ENCODE results near the gene MACROD2. TPM values are rescaled to one million over a fixed set of nuclear protein-coding genes. Genes with fewer than 3 reads are reported as not detected.

Gene MACROD2
- total RNA-seq, 1 donor from 2014 or later, result 2.4 TPM

DNA sequence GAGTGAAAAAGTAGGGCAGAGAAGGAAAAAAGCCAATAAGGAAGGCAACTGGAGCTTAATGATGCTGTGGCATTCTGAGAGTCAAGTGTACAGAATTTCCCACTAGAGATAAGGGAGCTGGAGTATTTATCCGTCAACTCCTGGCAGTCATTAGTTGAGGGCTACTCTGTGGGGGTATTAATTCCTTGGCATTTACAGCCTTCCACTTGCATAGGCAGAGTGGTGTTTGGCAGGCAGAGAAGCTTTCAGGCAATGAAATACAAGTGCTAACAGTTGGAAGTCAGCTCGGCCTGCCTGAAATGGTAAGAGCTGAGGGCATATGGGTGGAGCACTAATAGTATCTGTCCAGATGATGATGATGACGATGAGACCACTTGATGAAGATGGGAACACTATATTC lies 549.4 kb downstream of the MACROD2 start:
- H3K9ac ChIP-seq (ENCODE audit: low read length), result no peak overlapping the region
- no peak overlapping the region for H3K27ac ChIP-seq (ENCODE audit: low read depth, low read length)
- TF ChIP-seq, protein P1, sequence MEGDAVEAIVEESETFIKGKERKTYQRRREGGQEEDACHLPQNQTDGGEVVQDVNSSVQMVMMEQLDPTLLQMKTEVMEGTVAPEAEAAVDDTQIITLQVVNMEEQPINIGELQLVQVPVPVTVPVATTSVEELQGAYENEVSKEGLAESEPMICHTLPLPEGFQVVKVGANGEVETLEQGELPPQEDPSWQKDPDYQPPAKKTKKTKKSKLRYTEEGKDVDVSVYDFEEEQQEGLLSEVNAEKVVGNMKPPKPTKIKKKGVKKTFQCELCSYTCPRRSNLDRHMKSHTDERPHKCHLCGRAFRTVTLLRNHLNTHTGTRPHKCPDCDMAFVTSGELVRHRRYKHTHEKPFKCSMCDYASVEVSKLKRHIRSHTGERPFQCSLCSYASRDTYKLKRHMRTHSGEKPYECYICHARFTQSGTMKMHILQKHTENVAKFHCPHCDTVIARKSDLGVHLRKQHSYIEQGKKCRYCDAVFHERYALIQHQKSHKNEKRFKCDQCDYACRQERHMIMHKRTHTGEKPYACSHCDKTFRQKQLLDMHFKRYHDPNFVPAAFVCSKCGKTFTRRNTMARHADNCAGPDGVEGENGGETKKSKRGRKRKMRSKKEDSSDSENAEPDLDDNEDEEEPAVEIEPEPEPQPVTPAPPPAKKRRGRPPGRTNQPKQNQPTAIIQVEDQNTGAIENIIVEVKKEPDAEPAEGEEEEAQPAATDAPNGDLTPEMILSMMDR (IDR thresholded peaks at IDR 0.05; ENCODE audit: insufficient read depth, low read depth, low read length), result no peak
- no peak for TF ChIP-seq EZH2 (IDR thresholded peaks at IDR 0.05; ENCODE audit: insufficient read depth, low read length)
- Mint-ChIP-seq H3K4me3 (ENCODE audit: unreplicated experiment) (no peak overlapping the region), H3K27ac (ENCODE audit: unreplicated experiment) (no peak overlapping the region), H3K36me3 (ENCODE audit: low read depth, unreplicated experiment) (no peaks in the 10 kb centered on the region), H3K4me1 (ENCODE audit: low read depth, unreplicated experiment) (no peaks in the 10 kb centered on the region), H3K9me3 (ENCODE audit: unreplicated experiment) (no peaks in the 10 kb centered on the region), H3K27me3 (ENCODE audit: low read depth, unreplicated experiment) (no peaks in the 10 kb centered on the region)
- no peaks in the 10 kb centered on the region for H3K27me3 ChIP-seq (ENCODE audit: insufficient read depth, low read length)
- H4K20me1 ChIP-seq (ENCODE audit: insufficient read depth, low read length), result no peaks in the 10 kb centered on the region
- H3K4me2 ChIP-seq (ENCODE audit: low read length), result no peak overlapping the region
- no peaks in the 10 kb centered on the region for H3K79me2 ChIP-seq (ENCODE audit: insufficient read depth, low read length)
- no peak overlapping the region for H2AFZ ChIP-seq (ENCODE audit: low read depth, low read length)
- no peaks in the 10 kb centered on the region for H3K4me1 ChIP-seq (ENCODE audit: insufficient read depth, low read length)
- no peak overlapping the region for H3K4me3 ChIP-seq (ENCODE audit: insufficient read depth, low read depth, low read length)
- H3K9me3 ChIP-seq (ENCODE audit: insufficient read depth, low read depth, low read length), result no peaks in the 10 kb centered on the region
- DNase-seq (ENCODE audit: low read depth), result no peak
- no peak for FAIRE-seq
- H3K36me3 ChIP-seq (ENCODE audit: insufficient read depth, low read length), result no peaks in the 10 kb centered on the region

DNA sequence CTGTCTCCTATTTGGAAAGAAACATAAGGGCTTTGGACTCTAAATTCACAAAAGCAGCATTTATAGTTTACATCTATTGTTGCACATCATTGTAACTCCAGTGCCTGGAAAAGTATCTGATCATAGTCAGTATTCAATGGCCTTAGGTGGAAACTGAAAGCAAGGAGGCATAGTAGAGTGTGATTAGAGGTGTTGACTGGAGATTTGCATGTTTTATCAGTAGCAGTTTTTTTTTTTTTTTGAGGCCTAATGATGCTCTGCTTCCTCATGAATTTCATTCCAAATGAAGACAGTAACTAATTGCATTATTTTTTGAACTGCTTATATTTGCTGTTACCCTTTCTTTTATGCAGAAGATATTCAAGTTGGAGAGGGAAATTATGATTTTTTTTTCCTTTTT lies 555.3 kb downstream of the MACROD2 start:
- no peak for FAIRE-seq
- H3K36me3 Mint-ChIP-seq (ENCODE audit: low read depth, unreplicated experiment), result no peaks in the 10 kb centered on the region
- DNase-seq (ENCODE audit: low read depth), result no peak

More for the DNA sequence above, 555.3 kb downstream of the MACROD2 start:
- H3K79me2 ChIP-seq (ENCODE audit: insufficient read depth, low read length), result no peaks in the 10 kb centered on the region
- no peak overlapping the region for H3K27ac ChIP-seq (ENCODE audit: low read depth, low read length)
- no peaks in the 10 kb centered on the region for H3K27me3 ChIP-seq (ENCODE audit: insufficient read depth, low read length)
- Mint-ChIP-seq H3K9me3 (ENCODE audit: unreplicated experiment) (no peaks in the 10 kb centered on the region), H3K27me3 (ENCODE audit: low read depth, unreplicated experiment) (no peaks in the 10 kb centered on the region), H3K4me1 (ENCODE audit: low read depth, unreplicated experiment) (peaks cover 16% of the 10 kb centered on the region), H3K27ac (ENCODE audit: unreplicated experiment) (no peak overlapping the region), H3K4me3 (ENCODE audit: unreplicated experiment) (no peak overlapping the region)
- H3K9me3 ChIP-seq (ENCODE audit: insufficient read depth, low read depth, low read length), result no peaks in the 10 kb centered on the region
- no peak overlapping the region for H3K4me3 ChIP-seq (ENCODE audit: insufficient read depth, low read depth, low read length)
- H4K20me1 ChIP-seq (ENCODE audit: insufficient read depth, low read length), result no peaks in the 10 kb centered on the region
- TF ChIP-seq EZH2 (IDR thresholded peaks at IDR 0.05; ENCODE audit: insufficient read depth, low read length), result no peak
- TF ChIP-seq, protein P1 (IDR thresholded peaks at IDR 0.05; ENCODE audit: insufficient read depth, low read depth, low read length), result no peak
- H2AFZ ChIP-seq (ENCODE audit: low read depth, low read length), result no peak overlapping the region
- H3K9ac ChIP-seq (ENCODE audit: low read length), result no peak overlapping the region
- no peaks in the 10 kb centered on the region for H3K4me1 ChIP-seq (ENCODE audit: insufficient read depth, low read length)
- no peak overlapping the region for H3K4me2 ChIP-seq (ENCODE audit: low read length)
- no peaks in the 10 kb centered on the region for H3K36me3 ChIP-seq (ENCODE audit: insufficient read depth, low read length)
